Jurkat, Clone E6-1 (cell line): ENCODE data around the gene MAP1LC3B.

Source experiments
- DNase-seq: peaks from one replicate; pipeline ENCODE4 v3.0.0-alpha.2; 2011; ENCODE audit warnings: low read depth, low spot score
- H3K4me3 ChIP-seq: 2 replicates; pipeline ENCODE4 v1.5.1; 2011; ENCODE audit warnings: mild to moderate bottlenecking, low read length, control low read depth, moderate library complexity

Gene MAP1LC3B

GRCh38 chr16:87420026-87421002 lies 28.2 kb downstream of the MAP1LC3B start:
- H3K4me3 ChIP-seq: no peak overlapping the region
- DNase-seq: no peak

- no peak overlapping the region for H3K4me3 ChIP-seq
- no peak for DNase-seq
Measured at GRCh38 chr16:87421003-87421912, 29.1 kb downstream of the MAP1LC3B start.

GRCh38 chr16:87422106-87422505 lies 30.0 kb downstream of the MAP1LC3B start:
- H3K4me3 ChIP-seq: no peak overlapping the region
- no peak for DNase-seq

GRCh38 chr16:87423429-87423828 lies 31.3 kb downstream of the MAP1LC3B start:
- no peak for DNase-seq
- no peak overlapping the region for H3K4me3 ChIP-seq

GRCh38 chr16:87424266-87424665 lies 32.1 kb downstream of the MAP1LC3B start:
- H3K4me3 ChIP-seq: no peak overlapping the region
- no peak for DNase-seq

GRCh38 chr16:87425941-87426340 lies 33.8 kb downstream of the MAP1LC3B start:
- DNase-seq: no peak
- H3K4me3 ChIP-seq: no peak overlapping the region

- no peak overlapping the region for H3K4me3 ChIP-seq
- no peak for DNase-seq
Measured at GRCh38 chr16:87426423-87427215, 34.5 kb downstream of the MAP1LC3B start.

GRCh38 chr16:87431926-87432325 lies 39.8 kb downstream of the MAP1LC3B start:
- no peak overlapping the region for H3K4me3 ChIP-seq
- no peak for DNase-seq

GRCh38 chr16:87432330-87432915 lies 40.3 kb downstream of the MAP1LC3B start:
- DNase-seq: no peak
- H3K4me3 ChIP-seq: no peak overlapping the region

GRCh38 chr16:87434146-87434667 lies 42.1 kb downstream of the MAP1LC3B start:
- no peak overlapping the region for H3K4me3 ChIP-seq
- DNase-seq: no peak

- H3K4me3 ChIP-seq: no peak overlapping the region
- no peak for DNase-seq
Measured at GRCh38 chr16:87435372-87436224, 43.5 kb downstream of the MAP1LC3B start.

- DNase-seq: peak; percentile 84
- H3K4me3 ChIP-seq: no peak overlapping the region
Measured at GRCh38 chr16:87436225-87437172, 44.4 kb downstream of the MAP1LC3B start.

- H3K4me3 ChIP-seq: no peak overlapping the region
Measured at GRCh38 chr16:87437327-87437726, 45.2 kb downstream of the MAP1LC3B start.

GRCh38 chr16:87437911-87438610 lies 45.9 kb downstream of the MAP1LC3B start:
- H3K4me3 ChIP-seq: no peak overlapping the region
- no peak for DNase-seq

More at GRCh38 chr16:87437327-87437726, 45.2 kb downstream of the MAP1LC3B start:
- DNase-seq: no peak

- no peak for DNase-seq
- no peak overlapping the region for H3K4me3 ChIP-seq
Measured at GRCh38 chr16:87438611-87438985, 46.5 kb downstream of the MAP1LC3B start.

GRCh38 chr16:87439926-87440325 lies 47.8 kb downstream of the MAP1LC3B start:
- no peak overlapping the region for H3K4me3 ChIP-seq
- no peak for DNase-seq
